Fibroblast of villous mesenchyme (primary cell): Measurements from ENCODE around the gene MAGI2. TPM values are rescaled to one million over a fixed set of nuclear protein-coding genes. Genes with fewer than 3 reads are reported as not detected.

Experiments used
- DNase-seq: peaks from one replicate; pipeline ENCODE4 v3.0.0-alpha.2; 2010; ENCODE audit warnings: low read depth
- H3K4me3 ChIP-seq: 2 replicates; pipeline ENCODE4 v1.5.1; 2011; ENCODE audit warnings: low read depth, mild to moderate bottlenecking, low read length
- total RNA-seq: library from RNA; depleted of rRNA; stranded (reverse); fragments of >200 nt; gene quantifications from 2 replicates; pipeline ENCODE4 v1.2.3, GENCODE V29; 2012
- TF ChIP-seq, protein P1 (sequence below): IDR thresholded peaks from 2 replicates; pipeline ENCODE4 v1.5.1; 2012; ENCODE audit warnings: low read depth, mild to moderate bottlenecking, low read length; ENCODE audit not compliant: insufficient read depth

MAGI2 gene
- total RNA-seq, 1 donor: 24.6 TPM

DNA sequence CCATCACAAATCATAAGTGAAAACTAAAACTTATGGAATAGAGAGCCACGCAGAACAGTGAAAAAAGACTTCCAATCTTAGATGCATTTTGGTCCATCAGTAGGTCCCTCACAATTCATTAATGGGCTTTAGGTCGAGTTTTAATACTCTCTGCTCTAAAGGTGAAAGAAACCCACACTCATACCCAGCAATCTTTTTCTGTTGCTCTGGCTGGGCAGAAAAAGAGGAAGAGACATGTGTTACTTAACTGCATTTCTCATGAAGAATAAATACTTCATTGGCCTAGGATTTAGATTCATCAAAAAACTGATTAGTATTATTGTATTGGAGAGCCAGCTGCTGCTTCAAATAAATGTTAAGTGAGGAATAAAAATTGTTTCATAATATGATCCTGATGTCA is 1009.2 kb downstream of the MAGI2 start:
- H3K4me3 ChIP-seq: no peak overlapping the region
- no peak for DNase-seq
- TF ChIP-seq, protein P1, sequence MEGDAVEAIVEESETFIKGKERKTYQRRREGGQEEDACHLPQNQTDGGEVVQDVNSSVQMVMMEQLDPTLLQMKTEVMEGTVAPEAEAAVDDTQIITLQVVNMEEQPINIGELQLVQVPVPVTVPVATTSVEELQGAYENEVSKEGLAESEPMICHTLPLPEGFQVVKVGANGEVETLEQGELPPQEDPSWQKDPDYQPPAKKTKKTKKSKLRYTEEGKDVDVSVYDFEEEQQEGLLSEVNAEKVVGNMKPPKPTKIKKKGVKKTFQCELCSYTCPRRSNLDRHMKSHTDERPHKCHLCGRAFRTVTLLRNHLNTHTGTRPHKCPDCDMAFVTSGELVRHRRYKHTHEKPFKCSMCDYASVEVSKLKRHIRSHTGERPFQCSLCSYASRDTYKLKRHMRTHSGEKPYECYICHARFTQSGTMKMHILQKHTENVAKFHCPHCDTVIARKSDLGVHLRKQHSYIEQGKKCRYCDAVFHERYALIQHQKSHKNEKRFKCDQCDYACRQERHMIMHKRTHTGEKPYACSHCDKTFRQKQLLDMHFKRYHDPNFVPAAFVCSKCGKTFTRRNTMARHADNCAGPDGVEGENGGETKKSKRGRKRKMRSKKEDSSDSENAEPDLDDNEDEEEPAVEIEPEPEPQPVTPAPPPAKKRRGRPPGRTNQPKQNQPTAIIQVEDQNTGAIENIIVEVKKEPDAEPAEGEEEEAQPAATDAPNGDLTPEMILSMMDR: no peak

DNA sequence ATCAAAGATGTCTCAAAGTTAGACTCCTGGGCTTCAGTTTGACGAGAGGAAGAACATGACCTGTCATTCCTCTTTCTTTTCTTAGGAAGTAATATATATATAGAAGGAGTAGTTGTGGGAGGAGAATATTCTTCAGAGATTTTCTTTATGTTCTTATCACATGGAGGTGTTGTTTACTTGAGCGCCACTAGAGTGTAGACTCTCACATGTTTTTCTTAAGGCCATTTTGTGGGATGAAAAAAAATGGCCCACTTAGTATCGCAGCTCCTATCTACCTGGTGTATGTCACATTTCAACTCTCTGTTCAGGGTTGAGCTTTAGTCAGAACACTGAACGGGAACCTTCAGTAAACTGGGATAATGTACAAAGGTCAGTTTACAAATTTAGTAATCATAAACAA is 1009.7 kb downstream of the MAGI2 start:
- TF ChIP-seq, protein P1: no peak
- no peak for DNase-seq

DNA sequence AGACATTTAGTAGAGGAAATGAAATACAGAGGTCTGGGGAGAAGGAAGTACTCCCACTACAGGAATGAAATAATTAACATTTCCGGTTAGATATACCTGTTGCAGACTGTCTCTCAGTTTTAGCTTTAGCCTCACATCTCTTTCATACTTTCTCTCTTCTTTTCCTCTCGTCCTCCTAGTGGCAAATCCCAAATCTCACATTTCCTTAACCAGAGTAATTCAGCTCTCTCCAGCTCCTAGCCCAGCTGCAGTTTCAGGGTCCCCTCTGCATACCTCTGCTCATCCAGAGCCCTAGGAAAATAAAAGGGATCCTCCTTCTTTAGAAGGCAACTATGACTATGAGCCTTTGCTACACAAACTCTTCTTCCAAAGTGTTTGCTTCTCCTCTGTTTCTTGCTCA is 1011.7 kb downstream of the MAGI2 start:
- TF ChIP-seq, protein P1: no peak
- no peak overlapping the region for H3K4me3 ChIP-seq
- no peak for DNase-seq

More for the DNA sequence above, 1009.7 kb downstream of the MAGI2 start:
- no peak overlapping the region for H3K4me3 ChIP-seq

DNA sequence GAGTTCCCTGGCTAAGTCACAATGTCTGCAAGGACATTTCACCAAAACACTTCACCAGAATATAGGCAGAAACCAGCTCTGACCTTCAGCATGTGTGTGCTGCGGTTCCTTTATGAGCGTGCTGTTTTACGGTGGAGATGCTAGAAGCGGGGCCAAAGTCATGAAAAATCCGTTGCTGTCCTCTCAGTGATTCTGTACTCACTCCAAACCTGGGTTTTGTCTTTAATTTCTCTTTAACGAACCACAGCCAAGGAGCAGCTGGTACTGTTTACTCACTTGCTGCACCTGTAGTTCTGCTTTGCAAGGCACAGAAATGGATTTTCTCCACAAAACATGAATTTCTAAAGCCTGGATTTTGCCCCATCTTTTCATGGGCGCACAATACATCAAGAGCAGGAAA is 1015.0 kb downstream of the MAGI2 start:
- H3K4me3 ChIP-seq: no peak overlapping the region
- TF ChIP-seq, protein P1: no peak
- DNase-seq: no peak

DNA sequence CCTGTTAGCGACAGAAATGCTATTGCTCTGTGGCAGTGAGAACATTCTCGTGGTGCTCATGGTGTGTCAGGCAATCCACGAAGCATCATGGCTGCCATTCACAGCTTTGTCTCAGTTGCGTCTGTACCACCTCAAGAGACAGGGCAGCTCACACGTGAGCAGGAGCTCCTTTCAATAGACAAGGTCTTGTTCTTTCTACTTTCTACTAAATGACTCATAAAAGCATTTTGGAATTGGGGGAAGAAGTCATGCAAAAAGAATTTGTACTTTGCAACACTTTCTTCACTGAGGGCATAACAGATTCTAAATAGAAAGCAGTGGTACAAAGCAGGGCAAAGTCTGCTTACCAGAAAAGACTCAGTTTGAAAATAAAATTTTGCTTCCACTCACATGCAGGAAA is 1016.3 kb downstream of the MAGI2 start:
- TF ChIP-seq, protein P1: no peak
- peak; percentile 9 for DNase-seq
- H3K4me3 ChIP-seq: no peak overlapping the region

DNA sequence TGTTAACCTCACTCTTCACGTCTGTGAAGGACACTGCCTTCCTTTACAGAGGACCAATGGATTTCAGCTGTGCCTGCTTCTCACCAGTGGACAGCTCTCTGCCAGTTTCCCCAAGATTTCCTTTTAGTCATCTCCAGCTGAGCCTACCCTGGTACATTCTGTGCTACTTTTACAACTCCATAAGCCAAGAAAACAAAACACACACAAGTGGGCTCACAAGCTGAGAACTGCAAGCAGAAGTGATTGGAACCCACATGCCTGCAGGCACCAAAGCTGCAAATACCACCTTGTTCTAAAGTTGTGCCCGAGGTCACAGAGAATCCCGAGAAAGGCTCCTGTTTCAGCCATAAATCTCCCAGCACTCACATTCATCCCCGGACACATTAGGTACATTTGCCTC is 1018.1 kb downstream of the MAGI2 start:
- DNase-seq: no peak
- TF ChIP-seq, protein P1: no peak

DNA sequence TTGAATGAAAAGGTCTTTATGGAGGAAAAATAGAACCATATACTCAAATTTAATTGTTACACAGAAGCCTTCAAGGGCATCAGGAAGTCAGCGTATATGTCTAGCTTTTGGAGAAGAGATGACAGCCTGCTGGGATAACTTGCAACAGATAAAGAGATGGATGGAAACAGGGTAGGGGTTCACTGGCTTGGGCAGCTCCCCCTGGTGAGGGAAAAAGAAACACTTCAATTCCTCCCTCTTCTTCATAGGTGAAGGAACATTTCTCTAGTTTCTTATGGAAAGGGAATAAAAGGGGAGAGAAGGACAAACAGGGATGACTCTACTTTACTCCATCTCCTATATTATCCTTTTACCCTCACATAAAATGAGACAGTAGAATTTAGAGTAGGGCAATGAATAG is 1019.2 kb downstream of the MAGI2 start:
- no peak overlapping the region for H3K4me3 ChIP-seq
- DNase-seq: no peak
- TF ChIP-seq, protein P1: peak; percentile 19

More for the DNA sequence above, 1018.1 kb downstream of the MAGI2 start:
- no peak overlapping the region for H3K4me3 ChIP-seq
